Dermis microvascular lymphatic vessel endothelial cell (primary cell): Measurements from ENCODE around the gene PRDM16. TPM values are rescaled to one million over a fixed set of nuclear protein-coding genes. Genes with fewer than 3 reads are reported as not detected.

ENCODE experiments used
- DNase-seq, 2 donors: peaks; one replicate each; pipeline versions ENCODE4 v3.0.0 to v3.0.0-alpha.2; 2010; ENCODE audit warnings: low read depth in 2 of 2
- total RNA-seq: library from RNA; depleted of rRNA; stranded (reverse); fragments of >200 nt; gene quantifications from 2 replicates; pipeline ENCODE4 v1.2.1, GENCODE V29; 2014

PRDM16 gene
- total RNA-seq, 1 donor from 2014 or later: not detected

GRCh38 chr1:3140437-3140836, 71.4 kb downstream of the PRDM16 start:
- DNase-seq: no peak

DNA sequence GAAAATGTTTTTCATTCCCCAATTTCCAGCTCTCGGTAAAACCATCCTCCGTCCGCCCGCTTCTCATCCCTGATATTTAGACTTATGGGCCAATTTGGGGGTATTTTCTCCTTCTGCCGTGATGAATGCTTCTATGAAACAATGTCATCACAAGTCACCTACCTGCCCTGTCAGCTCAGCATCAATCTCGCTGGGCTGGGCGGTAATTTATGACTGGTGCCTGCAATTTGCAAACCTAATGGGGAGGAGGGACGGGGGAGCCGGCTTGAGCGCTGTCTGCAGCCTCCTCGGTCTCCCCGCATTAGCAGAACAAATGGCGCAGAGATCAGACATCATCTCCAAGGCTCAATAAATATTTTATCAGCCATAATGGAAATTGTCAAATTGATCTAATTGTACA, 72.1 kb downstream of the PRDM16 start:
- DNase-seq: no peak

GRCh38 chr1:3141836-3142235, 72.8 kb downstream of the PRDM16 start:
- no peak for DNase-seq

DNA sequence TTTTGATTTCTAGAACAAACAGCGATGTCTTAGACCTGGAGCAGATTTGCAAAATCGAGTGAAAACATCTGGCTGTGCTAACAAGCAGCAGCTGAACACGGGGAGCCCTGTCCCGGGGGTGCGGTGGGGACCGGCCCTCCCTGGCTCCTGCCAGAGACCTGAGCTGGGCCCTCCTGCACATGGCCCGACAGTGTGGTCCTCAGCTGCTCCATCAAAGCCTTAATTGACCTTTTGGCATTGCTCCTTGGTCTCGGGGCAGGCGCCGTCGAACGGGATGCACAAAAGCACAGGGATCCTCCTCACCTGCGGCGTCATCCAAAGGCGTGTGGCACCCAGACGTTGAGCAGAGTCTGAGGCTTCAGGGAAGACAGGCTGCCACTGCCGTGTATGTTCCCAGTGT, 73.2 kb downstream of the PRDM16 start:
- no peak for DNase-seq

- no peak for DNase-seq
Observed at GRCh38 chr1:3142751-3143150, 73.7 kb downstream of the PRDM16 start.

GRCh38 chr1:3145532-3146325, 76.7 kb downstream of the PRDM16 start:
- DNase-seq: no peak

DNA sequence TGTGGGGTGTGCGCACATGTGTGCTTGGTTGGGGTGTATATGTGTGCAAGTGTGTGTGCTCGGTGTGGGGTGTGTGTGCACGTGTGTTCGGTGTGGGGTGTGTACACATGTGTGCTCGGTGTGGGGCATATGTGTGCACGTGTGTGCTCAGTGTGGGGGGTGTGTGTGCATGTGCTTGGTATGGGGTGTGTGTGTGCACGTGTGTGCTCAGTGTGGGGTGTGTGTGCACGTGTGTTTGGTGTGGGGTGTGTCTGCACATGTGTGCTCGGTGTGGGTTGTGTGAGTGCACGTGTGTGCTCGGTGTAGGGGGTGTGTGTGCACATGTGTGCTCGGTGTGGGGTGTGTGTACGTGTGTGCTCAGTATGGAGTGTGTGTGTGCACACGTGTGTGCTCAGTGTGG, 77.5 kb downstream of the PRDM16 start:
- DNase-seq: no peak

- no peak for DNase-seq
Observed at GRCh38 chr1:3146907-3147306, 77.9 kb downstream of the PRDM16 start.

DNA sequence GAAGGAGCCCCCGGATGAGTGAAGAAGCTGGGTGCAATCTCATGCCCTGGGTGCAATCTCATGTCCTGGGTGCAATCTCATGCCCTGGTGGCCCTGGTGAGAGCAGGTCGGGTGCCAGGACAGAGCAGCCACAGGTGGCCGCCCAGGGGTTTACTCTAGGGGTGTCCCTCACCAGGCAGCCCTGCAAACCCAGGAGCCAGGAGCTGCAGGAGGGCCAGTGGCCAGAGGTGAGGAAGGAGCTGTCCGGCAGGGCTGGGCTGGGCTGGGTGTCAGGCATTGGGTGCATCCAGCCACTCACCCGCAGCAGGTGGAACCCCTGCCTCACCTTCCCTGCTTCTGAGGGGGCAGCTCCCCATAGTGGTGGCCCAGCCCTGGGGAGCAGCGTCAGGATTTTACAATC, 79.2 kb downstream of the PRDM16 start:
- no peak for DNase-seq

DNA sequence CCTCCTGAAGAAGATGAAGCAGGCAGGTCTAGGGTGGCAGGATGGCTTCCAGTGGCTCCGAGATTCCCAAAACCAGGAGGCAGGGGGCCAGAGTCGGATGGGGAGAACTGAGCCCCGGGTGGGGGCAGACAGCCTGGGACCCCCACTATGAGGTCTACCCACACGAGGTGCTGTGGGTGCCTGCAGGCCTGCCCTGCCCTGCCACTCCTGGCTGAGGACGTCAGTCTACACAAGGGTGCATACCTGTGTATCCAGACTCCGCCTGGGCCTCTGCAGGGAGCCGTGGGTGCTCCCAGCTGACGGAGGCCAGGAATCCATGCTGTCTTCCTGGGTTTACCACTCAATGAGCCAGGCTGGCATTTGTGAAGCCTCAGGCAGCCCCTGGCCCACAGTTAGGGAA, 80.3 kb downstream of the PRDM16 start:
- no peak for DNase-seq

DNA sequence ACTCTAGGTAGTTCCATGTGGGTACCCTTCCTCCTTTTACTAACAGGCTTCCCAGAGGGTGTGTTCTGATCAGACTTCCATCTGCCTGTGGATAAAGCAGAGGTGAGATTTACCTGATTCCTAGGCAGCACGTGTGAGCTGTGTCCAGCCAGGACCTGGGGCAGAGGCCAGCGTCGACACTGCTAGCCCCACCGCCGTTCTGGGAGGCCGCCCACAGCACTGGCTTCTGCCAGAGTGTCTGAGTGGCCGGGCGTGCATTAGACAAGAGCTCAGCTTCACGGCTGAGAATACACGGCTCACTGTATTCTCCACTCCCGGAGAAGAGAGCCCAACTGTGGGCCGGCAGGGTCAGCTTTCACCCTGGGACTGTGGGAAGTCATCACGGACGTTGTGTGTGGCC, 82.5 kb downstream of the PRDM16 start:
- DNase-seq: no peak

DNA sequence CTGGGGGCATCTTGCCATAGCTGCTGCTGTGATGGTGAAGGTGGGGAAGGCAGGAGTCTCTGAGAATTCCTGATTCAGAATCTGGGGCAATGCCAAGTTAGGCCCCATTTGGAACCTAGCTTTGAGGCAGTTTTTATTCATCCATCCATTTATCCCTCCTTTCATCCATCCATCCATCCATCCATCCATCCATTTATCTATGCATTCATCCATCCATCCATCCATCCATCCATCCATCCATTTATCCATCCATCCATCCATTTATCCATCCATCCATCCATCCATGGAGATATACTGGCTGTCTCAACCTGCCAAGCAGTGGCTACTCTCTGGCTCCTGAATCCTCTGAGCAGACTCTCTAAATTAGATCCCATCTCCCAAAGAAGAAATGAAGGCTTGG, 83.1 kb downstream of the PRDM16 start:
- DNase-seq: no peak

- DNase-seq: no peak
Observed at GRCh38 chr1:3153197-3153596, 84.2 kb downstream of the PRDM16 start.

DNA sequence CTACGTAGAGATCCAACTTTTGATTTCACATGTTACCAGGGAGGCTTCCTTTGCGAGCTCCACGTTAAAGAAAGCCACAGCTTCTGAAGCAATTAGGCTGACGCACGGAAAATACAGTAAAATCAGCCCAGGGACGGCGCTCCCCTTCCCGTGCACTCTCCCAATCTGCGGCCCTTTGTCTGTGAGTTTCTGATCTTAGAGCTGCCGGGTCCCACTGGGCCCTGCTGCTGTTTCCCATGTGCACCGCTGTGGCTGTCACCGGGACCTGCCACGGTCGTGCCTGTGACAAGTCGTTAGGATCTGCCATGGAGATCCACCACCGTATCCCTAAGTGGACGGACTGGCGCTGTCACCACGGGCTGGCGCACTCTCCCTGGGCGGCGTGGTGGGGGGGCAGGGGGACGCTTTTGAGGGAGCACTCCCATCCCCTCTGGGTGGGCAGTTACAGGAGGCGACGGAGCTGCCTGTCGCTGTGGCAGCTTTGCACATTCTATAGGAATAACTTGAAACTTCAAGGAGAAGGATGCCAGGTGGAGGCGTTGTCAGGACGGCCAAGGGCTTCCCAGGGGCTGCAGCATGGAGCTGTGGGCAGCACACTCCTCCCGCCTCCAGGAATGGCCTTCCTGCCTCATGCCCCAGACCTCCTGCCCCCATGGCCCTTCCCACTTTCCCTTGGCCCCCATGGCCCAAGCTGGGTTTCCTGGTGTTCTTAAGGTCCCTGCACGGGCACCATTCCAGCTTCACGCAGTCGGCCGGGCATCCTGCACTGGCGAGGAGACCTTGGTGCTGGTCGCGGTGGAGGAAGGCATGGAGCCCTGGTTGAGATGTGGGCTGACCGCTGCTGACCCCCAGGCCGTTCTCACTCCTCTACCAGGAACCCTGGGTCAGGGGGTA, 85.1 kb downstream of the PRDM16 start:
- no peak for DNase-seq

DNA sequence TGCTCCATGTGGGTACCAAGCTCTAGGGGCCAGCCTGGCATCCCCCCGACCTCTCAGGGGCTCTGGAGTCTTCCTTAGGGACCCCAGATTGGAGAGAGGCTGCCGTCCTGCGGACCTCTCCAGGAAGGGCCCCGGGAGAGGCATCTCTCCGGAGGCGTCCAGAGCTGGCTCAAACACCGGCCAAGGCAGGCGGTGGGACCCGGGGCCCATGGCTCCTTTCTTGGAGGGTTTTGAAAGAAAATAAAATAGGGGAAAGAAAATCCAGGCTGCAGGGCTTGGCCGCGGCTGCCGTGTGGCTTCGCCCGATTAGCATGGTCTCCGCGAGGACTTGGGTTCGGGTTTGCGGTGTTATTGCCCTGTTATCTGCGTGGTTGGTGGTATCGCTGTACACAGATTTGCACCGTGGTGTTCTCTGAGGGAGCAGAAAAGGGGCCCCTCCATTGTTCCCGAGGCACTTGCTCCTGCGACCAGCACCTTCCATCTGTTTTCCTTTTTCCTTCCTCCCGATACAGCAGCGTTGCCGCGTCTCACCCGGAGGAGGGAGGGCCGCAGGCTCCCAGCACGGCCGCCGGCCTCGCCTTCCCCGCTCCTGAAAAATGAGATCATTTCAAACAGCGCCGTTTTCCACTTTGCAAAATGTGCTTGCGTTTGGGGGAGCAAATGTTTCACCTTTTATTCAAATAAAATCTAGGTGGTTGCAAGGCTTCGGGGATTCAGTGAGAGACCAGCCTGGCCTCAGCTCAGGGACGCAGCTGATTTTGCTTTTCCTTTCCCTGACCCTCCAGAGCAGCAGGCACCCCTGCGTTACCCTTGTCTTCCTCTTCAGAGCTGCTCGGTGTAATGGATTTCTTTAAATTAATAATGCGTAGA, 86.3 kb downstream of the PRDM16 start:
- DNase-seq: peak in 1 of 2 donors; percentile 4

GRCh38 chr1:3155926-3156220, 86.9 kb downstream of the PRDM16 start:
- no peak for DNase-seq

DNA sequence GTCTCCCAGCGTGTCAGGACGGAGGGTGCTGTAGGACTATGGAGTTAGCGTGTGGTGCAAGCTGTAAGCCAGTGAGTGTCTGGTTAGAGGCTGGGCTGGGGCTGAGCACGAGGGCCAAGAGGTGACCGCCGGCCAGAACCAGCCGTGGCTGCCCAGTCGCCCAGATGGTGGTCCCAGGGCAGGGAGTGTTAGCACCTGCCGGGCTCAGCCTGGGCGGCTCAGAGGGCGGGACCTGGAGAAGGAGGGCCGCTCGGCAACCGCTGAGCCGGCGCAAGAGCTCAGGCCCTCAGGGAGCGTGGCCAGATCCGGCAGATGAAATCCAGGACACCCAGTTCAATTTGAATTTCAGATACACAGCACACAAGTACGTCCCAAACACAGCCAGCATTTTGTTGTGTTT, 87.9 kb downstream of the PRDM16 start:
- DNase-seq: no peak

GRCh38 chr1:3158347-3158746, 89.3 kb downstream of the PRDM16 start:
- no peak for DNase-seq

DNA sequence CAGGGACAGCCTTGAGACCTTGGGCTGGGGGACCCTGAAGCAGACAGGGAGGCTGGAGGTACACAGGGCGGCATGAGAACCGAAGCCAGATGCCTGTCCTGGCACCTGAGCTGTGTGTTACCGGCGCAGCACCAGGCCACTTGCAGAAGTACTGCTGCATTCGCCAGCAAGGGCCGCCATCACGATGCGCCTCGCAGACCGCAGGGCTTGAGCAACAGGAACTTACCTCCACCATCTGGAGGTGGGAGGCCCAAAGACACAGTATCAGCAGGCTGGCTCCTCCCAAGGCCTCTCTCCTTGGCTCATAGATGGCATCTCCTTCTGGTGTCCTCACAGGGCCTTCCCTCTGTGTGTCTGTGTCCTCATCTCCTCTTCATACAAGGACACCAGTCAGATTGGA, 90.1 kb downstream of the PRDM16 start:
- DNase-seq: no peak

DNA sequence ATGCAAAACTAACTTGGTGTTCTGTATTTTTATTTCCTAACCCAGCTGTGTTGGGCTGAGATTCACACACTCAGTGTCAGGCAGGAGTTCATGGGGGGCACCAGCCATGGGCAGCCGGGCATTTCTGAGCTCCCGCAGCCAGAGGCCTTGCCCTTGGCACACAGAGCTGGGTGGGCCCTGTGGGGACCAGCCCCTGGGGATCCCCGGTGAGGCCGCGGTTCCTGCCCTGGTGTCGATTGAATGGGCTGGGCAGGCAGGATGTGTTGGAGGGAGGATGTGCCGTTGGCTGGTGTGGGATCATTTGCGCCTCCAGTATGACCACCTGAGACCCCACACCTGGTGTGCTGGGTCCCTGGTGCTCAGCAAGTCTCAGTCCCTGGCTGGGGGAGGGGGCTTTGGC, 91.0 kb downstream of the PRDM16 start:
- DNase-seq: no peak

- no peak for DNase-seq
Observed at GRCh38 chr1:3160647-3161145, 91.7 kb downstream of the PRDM16 start.
